Ishikawa (cell line): ENCODE measurements around the gene PTPRQ.
A peak's percentile ranks its signal among the peaks of the same experiment; 100 is the strongest.

ENCODE experiments used
- CEBPB ChIP-seq: IDR thresholded peaks from 2 replicates; pipeline ENCODE4 v1.6.1; 2012
- CREB1 ChIP-seq: IDR thresholded peaks from 2 replicates; pipeline ENCODE4 v1.6.1; 2012; ENCODE audit warnings: low read depth
- EGR1 ChIP-seq: IDR thresholded peaks from 2 replicates; pipeline ENCODE4 v1.6.1; 2012
- EP300 ChIP-seq: IDR thresholded peaks from 2 replicates; pipeline ENCODE4 v1.6.1; 2012; ENCODE audit warnings: borderline replicate concordance
- FOXM1 ChIP-seq: IDR thresholded peaks from 2 replicates; pipeline ENCODE4 v1.6.1; 2012; ENCODE audit warnings: low read depth, borderline replicate concordance
- NFIC ChIP-seq: IDR thresholded peaks from 2 replicates; pipeline ENCODE4 v1.6.1; 2012
- RAD21 ChIP-seq: IDR thresholded peaks from 2 replicates; pipeline ENCODE4 v1.6.1; 2012; ENCODE audit warnings: low read depth
- TAF1 ChIP-seq: IDR thresholded peaks from 2 replicates; pipeline ENCODE4 v1.6.1; 2012; ENCODE audit warnings: low read depth, mild to moderate bottlenecking
- TCF12 ChIP-seq: IDR thresholded peaks from 2 replicates; pipeline ENCODE4 v1.6.1; 2012; ENCODE audit warnings: low read depth
- TEAD4 ChIP-seq: IDR thresholded peaks from 2 replicates; pipeline ENCODE4 v1.6.1; 2012
- YY1 ChIP-seq: IDR thresholded peaks from 2 replicates; pipeline ENCODE4 v1.6.1; 2012; ENCODE audit warnings: low read depth
- ZBTB7A ChIP-seq: IDR thresholded peaks from 2 replicates; pipeline ENCODE4 v1.6.1; 2012; ENCODE audit warnings: low read depth
- TF ChIP-seq, protein P1 (sequence below): IDR thresholded peaks from 2 replicates; pipeline ENCODE4 v1.6.1; 2012; ENCODE audit warnings: low read depth, mild to moderate bottlenecking
- TF ChIP-seq, protein P2 (sequence below): IDR thresholded peaks from 2 replicates; pipeline ENCODE4 v1.6.1; 2012
- TF ChIP-seq, protein P3 (sequence below): IDR thresholded peaks from 2 replicates; pipeline ENCODE4 v1.6.1; 2012

Gene PTPRQ

DNA sequence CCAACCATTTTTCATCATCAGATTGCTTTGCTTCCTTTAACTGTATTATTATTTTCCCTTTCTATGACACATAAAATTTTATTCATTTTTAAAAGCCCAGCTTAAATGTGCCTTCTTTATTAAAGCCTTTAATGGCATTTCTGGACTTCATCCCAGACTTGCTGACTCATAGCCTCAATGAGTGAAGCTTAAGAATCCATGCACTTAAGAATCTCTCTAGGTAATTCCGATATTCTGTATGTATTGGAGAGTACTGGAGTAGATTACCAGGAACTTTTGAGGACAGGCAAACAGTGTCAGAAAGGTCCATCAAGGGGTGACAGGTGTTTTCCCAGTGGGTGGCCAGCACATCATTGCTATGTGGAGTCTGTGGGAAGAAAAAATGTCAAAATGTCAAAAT lies 107.9 kb downstream of the PTPRQ start:
- TF ChIP-seq CREB1 (no peak), FOXM1 (peak; percentile 40; the same call in 1 of the 2 replicates), NFIC (peak; percentile 91), TEAD4 (peak; percentile 81), EP300 (peak; percentile 74; the same call in 1 of the 2 replicates), TCF12 (peak; percentile 67; the same call in 1 of the 2 replicates), TAF1 (no peak)

DNA sequence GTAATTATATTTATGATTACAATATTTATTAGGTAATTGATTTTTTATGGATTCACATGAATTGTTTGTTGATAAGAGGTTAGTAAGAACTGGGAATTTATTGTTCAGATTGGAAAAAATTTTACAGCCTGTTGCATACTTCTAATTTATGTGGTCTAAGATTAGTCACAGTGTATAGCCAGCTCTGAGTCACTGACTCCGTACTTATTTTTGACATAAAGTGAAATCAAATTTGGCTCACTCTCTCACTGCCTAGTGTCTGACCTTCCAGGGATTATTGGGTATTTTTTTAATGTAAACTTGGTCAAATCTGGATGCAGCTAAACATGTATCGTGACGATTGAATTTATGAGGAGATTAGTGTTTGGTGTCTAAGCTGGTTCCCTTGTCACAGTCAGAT lies 109.3 kb downstream of the PTPRQ start:
- TF ChIP-seq, protein P1, sequence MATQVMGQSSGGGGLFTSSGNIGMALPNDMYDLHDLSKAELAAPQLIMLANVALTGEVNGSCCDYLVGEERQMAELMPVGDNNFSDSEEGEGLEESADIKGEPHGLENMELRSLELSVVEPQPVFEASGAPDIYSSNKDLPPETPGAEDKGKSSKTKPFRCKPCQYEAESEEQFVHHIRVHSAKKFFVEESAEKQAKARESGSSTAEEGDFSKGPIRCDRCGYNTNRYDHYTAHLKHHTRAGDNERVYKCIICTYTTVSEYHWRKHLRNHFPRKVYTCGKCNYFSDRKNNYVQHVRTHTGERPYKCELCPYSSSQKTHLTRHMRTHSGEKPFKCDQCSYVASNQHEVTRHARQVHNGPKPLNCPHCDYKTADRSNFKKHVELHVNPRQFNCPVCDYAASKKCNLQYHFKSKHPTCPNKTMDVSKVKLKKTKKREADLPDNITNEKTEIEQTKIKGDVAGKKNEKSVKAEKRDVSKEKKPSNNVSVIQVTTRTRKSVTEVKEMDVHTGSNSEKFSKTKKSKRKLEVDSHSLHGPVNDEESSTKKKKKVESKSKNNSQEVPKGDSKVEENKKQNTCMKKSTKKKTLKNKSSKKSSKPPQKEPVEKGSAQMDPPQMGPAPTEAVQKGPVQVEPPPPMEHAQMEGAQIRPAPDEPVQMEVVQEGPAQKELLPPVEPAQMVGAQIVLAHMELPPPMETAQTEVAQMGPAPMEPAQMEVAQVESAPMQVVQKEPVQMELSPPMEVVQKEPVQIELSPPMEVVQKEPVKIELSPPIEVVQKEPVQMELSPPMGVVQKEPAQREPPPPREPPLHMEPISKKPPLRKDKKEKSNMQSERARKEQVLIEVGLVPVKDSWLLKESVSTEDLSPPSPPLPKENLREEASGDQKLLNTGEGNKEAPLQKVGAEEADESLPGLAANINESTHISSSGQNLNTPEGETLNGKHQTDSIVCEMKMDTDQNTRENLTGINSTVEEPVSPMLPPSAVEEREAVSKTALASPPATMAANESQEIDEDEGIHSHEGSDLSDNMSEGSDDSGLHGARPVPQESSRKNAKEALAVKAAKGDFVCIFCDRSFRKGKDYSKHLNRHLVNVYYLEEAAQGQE: no peak
- TF ChIP-seq FOXM1: peak; percentile 29; the same call in 1 of the 2 replicates
- peak; percentile 68; the same call in 1 of the 2 replicates for TF ChIP-seq EP300
- peak; percentile 60 for TF ChIP-seq TEAD4
- TF ChIP-seq TCF12: peak; percentile 63
- peak; percentile 79 for TF ChIP-seq NFIC

DNA sequence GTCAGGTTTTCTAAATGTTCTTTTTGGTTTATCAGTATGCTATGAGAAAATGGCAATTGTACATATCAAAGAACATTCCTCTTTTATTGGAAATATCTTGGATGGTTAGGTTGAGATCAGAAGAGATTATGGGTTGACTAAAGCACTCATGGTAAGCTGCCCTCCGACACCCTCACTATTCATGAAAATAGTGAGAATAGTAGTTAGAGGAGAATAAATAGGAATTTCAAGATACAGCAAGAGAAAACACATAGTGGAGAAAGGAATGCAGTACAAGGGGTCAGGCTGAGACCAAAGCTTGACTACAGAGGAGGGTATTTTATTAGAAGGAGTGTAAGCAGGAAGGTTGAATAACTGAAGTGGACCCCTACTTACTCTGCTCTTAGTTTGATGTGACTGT lies 112.5 kb downstream of the PTPRQ start:
- no peak for TF ChIP-seq YY1
- TF ChIP-seq RAD21: no peak

DNA sequence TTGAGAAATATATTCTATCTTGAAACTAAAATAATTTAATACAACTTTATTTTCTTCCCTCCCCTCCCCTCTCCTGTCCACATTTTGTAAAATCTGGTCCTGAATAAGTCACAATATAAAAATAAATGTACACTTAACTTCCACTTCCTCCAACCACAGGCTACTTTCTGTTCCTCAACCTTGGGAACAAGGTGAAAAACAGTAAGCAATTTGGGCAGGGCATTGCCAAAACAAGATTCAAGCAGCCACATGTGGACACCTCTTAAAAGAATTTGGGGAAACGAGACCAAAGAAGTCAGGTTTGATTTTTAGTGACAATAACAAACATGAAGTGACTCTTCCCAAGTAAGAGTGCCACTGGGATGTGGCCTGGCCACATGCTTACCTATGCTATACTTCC lies 115.7 kb downstream of the PTPRQ start:
- no peak for TF ChIP-seq CREB1
- TF ChIP-seq CEBPB: no peak
- TF ChIP-seq EP300: no peak
- TF ChIP-seq, protein P2, sequence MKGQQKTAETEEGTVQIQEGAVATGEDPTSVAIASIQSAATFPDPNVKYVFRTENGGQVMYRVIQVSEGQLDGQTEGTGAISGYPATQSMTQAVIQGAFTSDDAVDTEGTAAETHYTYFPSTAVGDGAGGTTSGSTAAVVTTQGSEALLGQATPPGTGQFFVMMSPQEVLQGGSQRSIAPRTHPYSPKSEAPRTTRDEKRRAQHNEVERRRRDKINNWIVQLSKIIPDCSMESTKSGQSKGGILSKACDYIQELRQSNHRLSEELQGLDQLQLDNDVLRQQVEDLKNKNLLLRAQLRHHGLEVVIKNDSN: no peak
- TF ChIP-seq, protein P1: no peak

DNA sequence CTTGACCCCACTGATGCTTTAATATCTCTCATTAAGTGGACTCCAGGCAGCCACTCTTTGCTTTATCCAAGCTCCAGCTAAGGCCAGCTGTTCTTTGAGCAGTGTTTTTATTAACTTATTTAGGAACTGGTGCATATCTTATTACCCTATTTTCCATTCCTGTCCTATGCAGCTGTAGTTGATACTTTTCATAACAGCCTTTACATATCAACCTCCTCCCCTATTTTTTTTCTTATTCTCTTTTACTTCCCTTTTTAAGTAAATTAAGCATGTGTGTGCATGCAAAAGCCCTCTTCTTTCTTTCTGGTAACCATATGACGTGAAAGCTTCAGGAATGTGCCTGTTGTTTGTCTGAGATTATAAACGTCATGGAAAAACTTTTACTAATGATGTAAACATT lies 121.2 kb downstream of the PTPRQ start:
- TF ChIP-seq NFIC (no peak), ZBTB7A (no peak), EP300 (no peak), TEAD4 (no peak), FOXM1 (no peak), EGR1 (no peak), CEBPB (no peak), TCF12 (no peak), YY1 (no peak), CREB1 (no peak), RAD21 (no peak), TAF1 (no peak)
- TF ChIP-seq, protein P1: no peak
- TF ChIP-seq, protein P3, sequence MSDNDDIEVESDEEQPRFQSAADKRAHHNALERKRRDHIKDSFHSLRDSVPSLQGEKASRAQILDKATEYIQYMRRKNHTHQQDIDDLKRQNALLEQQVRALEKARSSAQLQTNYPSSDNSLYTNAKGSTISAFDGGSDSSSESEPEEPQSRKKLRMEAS: no peak
- TF ChIP-seq, protein P2: no peak

DNA sequence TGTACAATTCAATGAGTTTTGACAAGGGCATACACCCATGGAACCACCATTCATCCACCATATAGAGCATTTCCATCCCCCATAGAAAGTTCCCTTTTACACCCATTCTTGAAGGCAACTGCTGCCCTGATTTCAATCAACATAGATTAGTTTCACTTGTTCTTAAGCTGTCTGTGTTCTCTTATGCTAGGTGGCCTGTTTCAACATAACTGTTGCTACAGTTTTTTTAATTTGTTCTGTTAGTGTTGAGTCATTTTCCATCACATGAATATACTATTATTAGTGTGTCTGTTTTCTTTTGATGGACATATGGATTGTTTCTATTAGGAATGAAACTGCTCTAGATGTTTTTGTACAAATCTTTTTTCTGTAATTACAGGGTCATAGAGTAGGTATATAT lies 123.4 kb downstream of the PTPRQ start:
- TF ChIP-seq NFIC (no peak), CEBPB (no peak), TEAD4 (no peak), CREB1 (no peak), EP300 (no peak), YY1 (no peak), TCF12 (no peak), RAD21 (no peak), ZBTB7A (no peak), EGR1 (no peak)
- TF ChIP-seq, protein P2: no peak
- TF ChIP-seq, protein P1: no peak
